Measurements from ENCODE around the gene KIF3C.
"Not testable (repeated sequence)": the region's sequence is repeated elsewhere in the genome, so short reads cannot be mapped to it uniquely, and the experiment has no call there.

GRCh38 chr2:25999406-25999805 is 17.1 kb upstream of the KIF3C start:
- TF ChIP-seq EZH2 (IDR thresholded peaks at IDR 0.05; ENCODE audit: borderline replicate concordance); CTCF (IDR thresholded peaks at IDR 0.05; ENCODE audit: poor library complexity); EZH2phosphoT487 (IDR thresholded peaks at IDR 0.05; ENCODE audit: low read depth, severe bottlenecking, unreplicated experiment): not testable (repeated sequence)

Data from hepatocyte (in vitro differentiated cells).